ENCODE results near the gene DYRK3. TPM values are rescaled to one million over a fixed set of nuclear protein-coding genes. Genes with fewer than 3 reads are reported as not detected.
A peak's percentile ranks its signal among the peaks of the same experiment; 100 is the strongest.

DYRK3 gene
- total and polyA plus RNA-seq, 9 of the 15 experiments (the other 6 are each of a cell fraction or from before 2014, with no cell fraction given), result 4.5 to 33.7 (median 25.7) TPM

DNA sequence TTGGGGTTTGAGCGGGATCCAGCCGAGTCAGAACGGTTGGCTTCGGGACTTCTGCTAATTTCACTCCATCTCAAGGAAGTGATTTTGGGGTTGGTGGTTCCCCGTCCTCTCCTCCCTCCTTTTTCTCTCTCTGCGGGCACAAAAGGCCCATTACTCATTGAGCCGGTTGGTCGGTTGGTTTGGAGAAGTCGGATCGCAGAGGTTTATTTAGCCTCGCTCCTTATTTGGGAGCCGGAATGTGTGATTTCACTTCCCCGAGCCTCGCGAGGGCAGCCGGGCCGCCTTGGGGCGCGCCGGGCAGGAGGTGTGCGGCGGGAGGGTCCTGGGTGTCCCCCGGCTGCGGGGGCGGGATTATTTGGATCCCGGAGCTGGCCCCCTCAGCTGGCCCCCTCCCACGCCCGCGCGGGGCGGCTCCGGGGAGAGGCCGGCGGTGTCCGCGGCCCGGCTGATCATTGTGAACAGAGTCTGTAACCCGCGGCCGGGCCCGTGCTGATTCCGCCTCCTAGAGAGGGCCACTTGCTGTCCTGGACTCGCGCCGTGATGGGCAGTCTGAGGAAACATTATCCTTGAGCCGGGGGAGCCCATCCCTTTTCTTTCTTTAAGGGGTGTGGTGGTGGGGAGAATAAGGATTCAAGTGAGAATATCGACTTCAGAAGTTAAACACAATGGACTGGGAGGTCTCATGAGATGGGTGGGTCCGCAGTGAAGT lies 50.6 kb downstream of the DYRK3 start (continued):
- TF ChIP-seq, protein P1, sequence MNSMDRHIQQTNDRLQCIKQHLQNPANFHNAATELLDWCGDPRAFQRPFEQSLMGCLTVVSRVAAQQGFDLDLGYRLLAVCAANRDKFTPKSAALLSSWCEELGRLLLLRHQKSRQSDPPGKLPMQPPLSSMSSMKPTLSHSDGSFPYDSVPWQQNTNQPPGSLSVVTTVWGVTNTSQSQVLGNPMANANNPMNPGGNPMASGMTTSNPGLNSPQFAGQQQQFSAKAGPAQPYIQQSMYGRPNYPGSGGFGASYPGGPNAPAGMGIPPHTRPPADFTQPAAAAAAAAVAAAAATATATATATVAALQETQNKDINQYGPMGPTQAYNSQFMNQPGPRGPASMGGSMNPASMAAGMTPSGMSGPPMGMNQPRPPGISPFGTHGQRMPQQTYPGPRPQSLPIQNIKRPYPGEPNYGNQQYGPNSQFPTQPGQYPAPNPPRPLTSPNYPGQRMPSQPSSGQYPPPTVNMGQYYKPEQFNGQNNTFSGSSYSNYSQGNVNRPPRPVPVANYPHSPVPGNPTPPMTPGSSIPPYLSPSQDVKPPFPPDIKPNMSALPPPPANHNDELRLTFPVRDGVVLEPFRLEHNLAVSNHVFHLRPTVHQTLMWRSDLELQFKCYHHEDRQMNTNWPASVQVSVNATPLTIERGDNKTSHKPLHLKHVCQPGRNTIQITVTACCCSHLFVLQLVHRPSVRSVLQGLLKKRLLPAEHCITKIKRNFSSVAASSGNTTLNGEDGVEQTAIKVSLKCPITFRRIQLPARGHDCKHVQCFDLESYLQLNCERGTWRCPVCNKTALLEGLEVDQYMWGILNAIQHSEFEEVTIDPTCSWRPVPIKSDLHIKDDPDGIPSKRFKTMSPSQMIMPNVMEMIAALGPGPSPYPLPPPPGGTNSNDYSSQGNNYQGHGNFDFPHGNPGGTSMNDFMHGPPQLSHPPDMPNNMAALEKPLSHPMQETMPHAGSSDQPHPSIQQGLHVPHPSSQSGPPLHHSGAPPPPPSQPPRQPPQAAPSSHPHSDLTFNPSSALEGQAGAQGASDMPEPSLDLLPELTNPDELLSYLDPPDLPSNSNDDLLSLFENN (IDR thresholded peaks at IDR 0.05; ENCODE audit: low read depth in 2 of 2, low read length in 2 of 2), result no peak
- TF ChIP-seq, protein P2, sequence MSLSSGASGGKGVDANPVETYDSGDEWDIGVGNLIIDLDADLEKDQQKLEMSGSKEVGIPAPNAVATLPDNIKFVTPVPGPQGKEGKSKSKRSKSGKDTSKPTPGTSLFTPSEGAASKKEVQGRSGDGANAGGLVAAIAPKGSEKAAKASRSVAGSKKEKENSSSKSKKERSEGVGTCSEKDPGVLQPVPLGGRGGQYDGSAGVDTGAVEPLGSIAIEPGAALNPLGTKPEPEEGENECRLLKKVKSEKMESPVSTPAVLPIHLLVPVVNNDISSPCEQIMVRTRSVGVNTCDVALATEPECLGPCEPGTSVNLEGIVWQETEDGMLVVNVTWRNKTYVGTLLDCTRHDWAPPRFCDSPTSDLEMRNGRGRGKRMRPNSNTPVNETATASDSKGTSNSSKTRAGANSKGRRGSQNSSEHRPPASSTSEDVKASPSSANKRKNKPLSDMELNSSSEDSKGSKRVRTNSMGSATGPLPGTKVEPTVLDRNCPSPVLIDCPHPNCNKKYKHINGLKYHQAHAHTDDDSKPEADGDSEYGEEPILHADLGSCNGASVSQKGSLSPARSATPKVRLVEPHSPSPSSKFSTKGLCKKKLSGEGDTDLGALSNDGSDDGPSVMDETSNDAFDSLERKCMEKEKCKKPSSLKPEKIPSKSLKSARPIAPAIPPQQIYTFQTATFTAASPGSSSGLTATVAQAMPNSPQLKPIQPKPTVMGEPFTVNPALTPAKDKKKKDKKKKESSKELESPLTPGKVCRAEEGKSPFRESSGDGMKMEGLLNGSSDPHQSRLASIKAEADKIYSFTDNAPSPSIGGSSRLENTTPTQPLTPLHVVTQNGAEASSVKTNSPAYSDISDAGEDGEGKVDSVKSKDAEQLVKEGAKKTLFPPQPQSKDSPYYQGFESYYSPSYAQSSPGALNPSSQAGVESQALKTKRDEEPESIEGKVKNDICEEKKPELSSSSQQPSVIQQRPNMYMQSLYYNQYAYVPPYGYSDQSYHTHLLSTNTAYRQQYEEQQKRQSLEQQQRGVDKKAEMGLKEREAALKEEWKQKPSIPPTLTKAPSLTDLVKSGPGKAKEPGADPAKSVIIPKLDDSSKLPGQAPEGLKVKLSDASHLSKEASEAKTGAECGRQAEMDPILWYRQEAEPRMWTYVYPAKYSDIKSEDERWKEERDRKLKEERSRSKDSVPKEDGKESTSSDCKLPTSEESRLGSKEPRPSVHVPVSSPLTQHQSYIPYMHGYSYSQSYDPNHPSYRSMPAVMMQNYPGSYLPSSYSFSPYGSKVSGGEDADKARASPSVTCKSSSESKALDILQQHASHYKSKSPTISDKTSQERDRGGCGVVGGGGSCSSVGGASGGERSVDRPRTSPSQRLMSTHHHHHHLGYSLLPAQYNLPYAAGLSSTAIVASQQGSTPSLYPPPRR (CRISPR knock-in tag; IDR thresholded peaks at IDR 0.05; ENCODE audit: borderline replicate concordance), result no peak
- TF ChIP-seq DNMT1 (IDR thresholded peaks at IDR 0.05) (no peak), MTF1 (CRISPR knock-in tag; IDR thresholded peaks at IDR 0.05; ENCODE audit: borderline replicate concordance) (no peak), PHF8 (IDR thresholded peaks at IDR 0.05; ENCODE audit: borderline replicate concordance, low read length) (peak; percentile 34; the same call in 1 of the 2 replicates), KLF16 (IDR thresholded peaks at IDR 0.05) (no peak; the same call in 1 of the 2 replicates), MAFK (IDR thresholded peaks at IDR 0.05; ENCODE audit: low read length) (no peak), COPS2 (conservative IDR thresholded peaks at IDR 0.05) (no peak), SUPT5H (IDR thresholded peaks at IDR 0.05) (no peak), RFX7 (CRISPR knock-in tag; IDR thresholded peaks at IDR 0.05) (no peak)
